Germinal center (tissue), 1 donor: Measurements from ENCODE around the gene CAMK2B.

Source experiments
- DNase-seq: peaks from one replicate; pipeline ENCODE4 v3.0.0; 2012; ENCODE audit warnings: mixed read lengths, low spot score

The CAMK2B gene

GRCh38 chr7:44308596-44309270 is 16.7 kb downstream of the CAMK2B start:
- DNase-seq: no peak

DNA sequence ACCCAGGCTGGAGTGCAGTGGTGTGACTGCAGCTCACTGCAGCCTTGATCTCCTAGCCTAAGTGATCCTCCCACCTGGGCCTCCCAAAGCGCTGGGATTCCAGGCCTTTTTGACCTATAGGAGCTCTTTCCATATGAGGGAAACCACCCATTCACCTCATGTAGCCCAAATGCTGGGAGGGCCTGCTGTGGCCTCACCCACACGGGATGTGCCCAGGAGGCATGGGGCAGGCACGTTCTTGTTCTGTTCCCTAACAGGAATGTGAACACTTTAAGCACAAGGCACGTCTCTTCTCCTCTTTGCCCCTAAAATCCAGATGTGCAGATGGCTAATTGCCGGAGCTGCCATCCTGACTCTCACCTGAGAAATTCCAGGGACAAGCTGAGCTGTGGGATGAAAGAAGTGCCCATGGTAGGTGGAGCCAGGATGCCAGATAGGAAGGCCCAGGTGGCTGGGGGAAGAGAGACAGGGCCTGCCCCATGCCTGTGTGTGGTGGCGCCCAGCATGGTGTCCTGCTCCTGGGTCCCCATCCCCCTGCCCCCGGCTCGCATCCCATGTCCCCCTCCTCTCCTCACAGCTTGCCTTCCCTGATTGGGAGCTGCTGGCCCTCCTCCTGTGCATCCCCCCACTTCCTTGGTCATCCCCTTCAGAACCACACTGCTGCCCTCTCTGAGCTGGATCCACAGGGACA is 17.3 kb downstream of the CAMK2B start:
- no peak for DNase-seq

DNA sequence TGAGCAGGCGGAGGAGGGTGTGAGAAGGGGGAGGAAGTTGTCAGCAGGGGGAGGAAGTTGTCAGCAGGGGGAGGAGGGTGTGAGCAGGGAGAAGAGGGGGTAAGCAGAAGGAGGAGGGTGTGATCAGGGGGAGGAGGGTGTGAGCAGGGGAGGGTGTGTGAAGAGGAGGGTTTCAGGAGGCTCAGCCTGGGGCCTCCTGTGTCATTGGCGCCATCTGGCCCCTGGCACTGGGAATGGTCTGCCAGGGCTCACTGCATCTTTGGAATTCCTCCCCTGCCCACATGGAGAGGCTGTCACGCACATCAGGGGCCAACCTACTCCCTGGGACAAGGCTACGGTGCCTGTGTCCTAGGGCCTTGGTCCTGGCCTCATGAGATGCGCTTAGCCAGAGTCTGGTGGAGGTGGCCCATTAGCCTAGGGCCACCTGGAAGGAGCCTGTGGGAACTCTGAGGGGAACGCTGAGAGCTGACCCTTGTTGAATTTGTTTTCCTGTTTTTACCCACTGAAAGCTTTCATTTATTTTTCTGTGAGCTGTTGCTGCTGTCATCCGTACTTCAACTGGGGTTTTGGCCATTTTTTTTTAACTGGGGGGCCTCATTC is 18.0 kb downstream of the CAMK2B start:
- DNase-seq: no peak

GRCh38 chr7:44306606-44307005 is 18.8 kb downstream of the CAMK2B start:
- no peak for DNase-seq

- no peak for DNase-seq
Measured at GRCh38 chr7:44305564-44306507, 19.6 kb downstream of the CAMK2B start.

DNA sequence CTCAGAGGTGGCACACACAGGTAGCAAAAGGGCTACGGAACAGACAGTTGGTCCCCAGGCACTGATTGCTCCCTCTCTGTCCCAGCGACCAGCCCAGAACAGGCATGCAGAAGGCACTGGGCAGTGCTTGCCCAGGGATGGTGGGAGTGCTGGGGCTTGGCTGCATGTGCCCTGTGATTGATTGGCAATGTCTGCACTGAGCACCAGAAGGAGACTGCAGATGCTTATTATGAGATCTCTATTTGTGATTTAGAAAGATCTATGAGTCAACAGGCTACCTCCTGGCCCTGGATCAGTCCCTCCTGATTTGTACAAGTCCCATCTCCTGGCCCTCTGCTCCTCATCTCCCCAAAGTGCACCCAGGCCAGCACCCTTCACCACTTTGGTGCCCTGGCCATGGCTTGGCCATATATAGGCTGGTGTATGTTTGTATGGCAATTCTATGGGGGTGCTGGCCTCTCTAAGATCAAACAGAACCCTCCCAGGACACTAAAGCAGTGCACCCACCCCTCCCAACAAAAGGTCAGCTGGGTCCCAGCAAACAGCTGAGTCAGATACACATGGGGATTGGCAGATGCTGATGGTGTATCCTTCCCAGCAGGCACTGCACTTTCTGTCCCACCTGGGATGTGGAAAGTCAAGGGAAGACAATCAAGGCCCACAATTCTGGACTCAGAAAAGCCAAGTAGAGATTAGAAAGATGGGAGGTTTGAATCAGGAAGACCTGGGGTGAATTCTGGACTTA is 30.9 kb downstream of the CAMK2B start:
- DNase-seq: no peak

- no peak for DNase-seq
Measured at GRCh38 chr7:44293561-44294324, 31.7 kb downstream of the CAMK2B start.

DNA sequence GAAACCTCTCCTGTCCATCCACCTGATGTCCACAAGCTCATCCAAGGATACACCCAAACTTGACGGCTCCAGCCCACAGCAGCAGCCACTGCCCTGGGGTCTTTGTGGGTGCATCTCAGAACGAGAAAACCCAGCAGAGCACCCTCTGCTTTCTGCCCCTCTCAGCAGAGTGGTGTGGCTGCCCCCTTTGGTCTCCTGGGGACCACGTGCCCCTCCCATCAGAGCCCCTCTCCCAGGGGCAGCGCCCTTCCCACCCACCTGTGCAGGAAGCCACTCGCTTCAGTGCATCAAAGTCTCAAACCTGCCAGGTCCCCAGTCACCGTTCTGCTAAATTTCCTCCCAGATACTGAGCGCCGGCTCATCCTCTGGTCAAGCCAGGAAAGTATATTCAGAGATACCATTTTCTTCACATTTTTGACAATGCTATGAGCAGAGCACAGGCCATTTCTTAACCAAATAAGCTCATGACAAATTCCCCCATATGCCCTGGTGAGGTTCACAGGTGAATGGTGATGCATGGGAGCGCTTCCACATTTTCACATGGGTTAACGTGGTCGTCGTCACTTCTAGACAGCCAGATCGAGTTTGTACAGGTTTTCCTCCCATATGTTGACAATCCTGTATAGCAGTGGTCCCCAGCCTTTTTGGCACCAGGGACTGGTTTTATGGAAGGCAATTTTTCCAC is 32.4 kb downstream of the CAMK2B start:
- DNase-seq: no peak

DNA sequence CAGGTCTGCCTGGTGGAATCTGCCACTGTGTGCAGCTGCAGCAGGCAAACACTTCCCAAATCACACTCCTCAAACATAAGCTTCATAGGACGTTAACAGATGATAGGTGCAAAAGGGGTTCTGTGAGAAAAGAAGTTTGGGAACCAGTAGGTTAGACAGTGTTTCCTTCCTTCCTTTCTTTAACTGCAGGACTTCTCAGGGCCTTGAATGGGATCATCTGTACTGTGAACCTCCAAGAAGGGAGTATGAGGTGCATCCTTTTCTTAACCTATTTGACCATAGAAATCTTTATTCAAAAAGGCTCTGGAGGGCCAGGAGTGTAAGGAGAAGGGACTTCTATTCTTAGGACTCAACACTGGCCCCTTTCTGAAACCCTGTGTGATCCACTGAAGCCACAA is 33.0 kb downstream of the CAMK2B start:
- no peak for DNase-seq

GRCh38 chr7:44291733-44292419 is 33.5 kb downstream of the CAMK2B start:
- DNase-seq: no peak

DNA sequence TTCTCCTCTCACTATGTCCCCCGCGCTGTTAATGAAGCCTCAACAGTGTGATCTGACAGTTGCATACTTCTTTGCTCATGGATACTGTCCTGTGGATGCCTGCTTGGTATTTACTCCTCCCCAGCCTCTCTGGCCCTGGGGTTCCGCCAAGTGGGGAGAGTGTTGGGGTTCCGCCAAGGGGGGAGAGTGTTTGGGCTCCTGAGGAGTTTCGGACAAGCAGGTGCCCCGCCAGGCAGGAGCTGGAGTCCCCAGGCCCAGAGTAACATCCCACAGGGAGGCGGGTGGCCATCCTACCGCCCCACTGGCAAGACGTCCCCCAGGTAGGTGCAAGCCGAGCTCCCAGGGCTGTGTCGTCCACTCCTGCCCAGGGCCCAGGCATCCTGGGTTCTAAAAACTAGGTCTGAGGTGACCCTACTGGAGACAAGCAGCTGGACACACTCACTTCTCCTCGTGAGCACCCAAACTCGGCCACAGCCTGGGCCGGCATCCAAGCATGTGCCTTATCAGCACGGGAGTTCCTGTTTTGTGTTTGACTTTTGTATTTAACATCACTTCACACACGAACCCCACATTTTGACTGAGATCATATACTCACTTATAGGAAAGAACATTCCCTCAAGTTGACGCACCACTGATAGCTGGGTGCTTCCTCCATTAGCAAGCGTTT is 34.2 kb downstream of the CAMK2B start:
- no peak for DNase-seq

- no peak for DNase-seq
Measured at GRCh38 chr7:44290252-44290620, 35.2 kb downstream of the CAMK2B start.

DNA sequence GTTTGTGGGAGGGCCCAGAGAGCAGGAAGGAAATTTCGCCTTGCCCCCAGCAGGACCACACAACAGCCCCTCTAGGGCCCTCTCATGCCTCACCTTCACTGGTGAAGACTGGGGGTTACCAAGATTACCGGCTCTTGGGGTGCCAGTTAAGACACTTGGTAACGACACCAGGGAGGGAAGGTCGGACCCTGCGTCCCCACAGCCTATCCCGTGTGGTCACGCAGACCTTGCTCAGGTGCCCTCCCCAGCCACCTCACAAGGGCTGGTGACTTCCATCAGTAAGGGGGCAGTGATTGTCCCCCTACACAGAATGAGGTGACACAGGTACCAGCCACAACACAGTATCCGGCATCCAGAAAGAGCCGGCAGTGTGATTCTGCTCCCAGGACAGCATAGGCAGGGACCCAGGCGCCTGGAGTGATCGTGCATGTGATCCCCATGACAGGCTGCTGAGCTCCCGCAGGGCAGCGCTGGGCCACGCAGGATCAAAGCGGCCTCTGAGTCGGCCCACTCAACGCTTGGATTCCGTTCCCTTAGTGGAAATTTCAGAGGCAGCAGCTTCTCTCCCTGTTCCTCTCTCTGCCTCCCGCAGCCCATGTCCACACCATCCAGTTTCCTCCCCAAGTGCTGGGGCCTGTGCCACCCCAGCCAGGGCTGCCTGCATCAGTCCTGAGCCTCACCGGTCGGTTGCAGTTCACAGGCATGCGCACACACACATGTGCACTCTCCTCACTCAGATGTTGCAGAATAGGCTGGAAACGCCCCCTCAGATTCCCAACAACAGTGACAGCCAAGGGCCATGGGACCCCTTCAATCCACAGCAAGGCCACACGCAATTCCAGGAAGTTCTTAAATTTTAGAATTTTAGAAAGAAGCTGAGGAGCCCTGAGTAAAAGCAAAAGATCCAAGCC is 35.8 kb downstream of the CAMK2B start:
- DNase-seq: no peak

GRCh38 chr7:44288811-44289340 is 36.5 kb downstream of the CAMK2B start:
- DNase-seq: no peak

GRCh38 chr7:44288381-44288685 is 37.1 kb downstream of the CAMK2B start:
- DNase-seq: no peak

- no peak for DNase-seq
Measured at GRCh38 chr7:44287488-44288380, 37.7 kb downstream of the CAMK2B start.
